WERI-Rb-1 (cell line): ENCODE data around the gene RTEL1.

Experiments
- DNase-seq: peaks from one replicate; pipeline ENCODE4 v3.0.0-alpha.2; 2020
- H3K27ac ChIP-seq: fragments of 250-450 bp; sonication (Bioruptor Pico); 2 replicates; pipeline ENCODE4 v1.5.1; 2020; ENCODE audit warnings: mild to moderate bottlenecking, moderate library complexity
- H3K27me3 ChIP-seq: fragments of 250-450 bp; sonication (Bioruptor Pico); 2 replicates; pipeline ENCODE4 v1.5.1; 2021; ENCODE audit warnings: mild to moderate bottlenecking, low read depth, moderate library complexity; ENCODE audit not compliant: insufficient read depth, severe bottlenecking
- H3K36me3 ChIP-seq: fragments of 250-450 bp; sonication (Bioruptor Pico); 2 replicates; pipeline ENCODE4 v1.5.1; 2020; ENCODE audit warnings: mild to moderate bottlenecking, moderate library complexity
- H3K4me3 ChIP-seq: 2 replicates; pipeline ENCODE4 v1.5.1; 2011; ENCODE audit warnings: low read depth, mild to moderate bottlenecking, control low read depth, low read length
- H3K9me3 ChIP-seq: fragments of 250-450 bp; sonication (Bioruptor Pico); 2 replicates; pipeline ENCODE4 v1.5.1; 2021; ENCODE audit warnings: mild to moderate bottlenecking, moderate library complexity; ENCODE audit not compliant: severe bottlenecking
- TF ChIP-seq, protein P1 (sequence below): IDR thresholded peaks from 2 replicates; pipeline ENCODE4 v1.5.1; 2011; ENCODE audit warnings: low read depth, mild to moderate bottlenecking, control low read depth, inconsistent platforms, low read length

RTEL1 gene, protein sequence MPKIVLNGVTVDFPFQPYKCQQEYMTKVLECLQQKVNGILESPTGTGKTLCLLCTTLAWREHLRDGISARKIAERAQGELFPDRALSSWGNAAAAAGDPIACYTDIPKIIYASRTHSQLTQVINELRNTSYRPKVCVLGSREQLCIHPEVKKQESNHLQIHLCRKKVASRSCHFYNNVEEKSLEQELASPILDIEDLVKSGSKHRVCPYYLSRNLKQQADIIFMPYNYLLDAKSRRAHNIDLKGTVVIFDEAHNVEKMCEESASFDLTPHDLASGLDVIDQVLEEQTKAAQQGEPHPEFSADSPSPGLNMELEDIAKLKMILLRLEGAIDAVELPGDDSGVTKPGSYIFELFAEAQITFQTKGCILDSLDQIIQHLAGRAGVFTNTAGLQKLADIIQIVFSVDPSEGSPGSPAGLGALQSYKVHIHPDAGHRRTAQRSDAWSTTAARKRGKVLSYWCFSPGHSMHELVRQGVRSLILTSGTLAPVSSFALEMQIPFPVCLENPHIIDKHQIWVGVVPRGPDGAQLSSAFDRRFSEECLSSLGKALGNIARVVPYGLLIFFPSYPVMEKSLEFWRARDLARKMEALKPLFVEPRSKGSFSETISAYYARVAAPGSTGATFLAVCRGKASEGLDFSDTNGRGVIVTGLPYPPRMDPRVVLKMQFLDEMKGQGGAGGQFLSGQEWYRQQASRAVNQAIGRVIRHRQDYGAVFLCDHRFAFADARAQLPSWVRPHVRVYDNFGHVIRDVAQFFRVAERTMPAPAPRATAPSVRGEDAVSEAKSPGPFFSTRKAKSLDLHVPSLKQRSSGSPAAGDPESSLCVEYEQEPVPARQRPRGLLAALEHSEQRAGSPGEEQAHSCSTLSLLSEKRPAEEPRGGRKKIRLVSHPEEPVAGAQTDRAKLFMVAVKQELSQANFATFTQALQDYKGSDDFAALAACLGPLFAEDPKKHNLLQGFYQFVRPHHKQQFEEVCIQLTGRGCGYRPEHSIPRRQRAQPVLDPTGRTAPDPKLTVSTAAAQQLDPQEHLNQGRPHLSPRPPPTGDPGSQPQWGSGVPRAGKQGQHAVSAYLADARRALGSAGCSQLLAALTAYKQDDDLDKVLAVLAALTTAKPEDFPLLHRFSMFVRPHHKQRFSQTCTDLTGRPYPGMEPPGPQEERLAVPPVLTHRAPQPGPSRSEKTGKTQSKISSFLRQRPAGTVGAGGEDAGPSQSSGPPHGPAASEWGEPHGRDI (N-terminal part only)

DNA sequence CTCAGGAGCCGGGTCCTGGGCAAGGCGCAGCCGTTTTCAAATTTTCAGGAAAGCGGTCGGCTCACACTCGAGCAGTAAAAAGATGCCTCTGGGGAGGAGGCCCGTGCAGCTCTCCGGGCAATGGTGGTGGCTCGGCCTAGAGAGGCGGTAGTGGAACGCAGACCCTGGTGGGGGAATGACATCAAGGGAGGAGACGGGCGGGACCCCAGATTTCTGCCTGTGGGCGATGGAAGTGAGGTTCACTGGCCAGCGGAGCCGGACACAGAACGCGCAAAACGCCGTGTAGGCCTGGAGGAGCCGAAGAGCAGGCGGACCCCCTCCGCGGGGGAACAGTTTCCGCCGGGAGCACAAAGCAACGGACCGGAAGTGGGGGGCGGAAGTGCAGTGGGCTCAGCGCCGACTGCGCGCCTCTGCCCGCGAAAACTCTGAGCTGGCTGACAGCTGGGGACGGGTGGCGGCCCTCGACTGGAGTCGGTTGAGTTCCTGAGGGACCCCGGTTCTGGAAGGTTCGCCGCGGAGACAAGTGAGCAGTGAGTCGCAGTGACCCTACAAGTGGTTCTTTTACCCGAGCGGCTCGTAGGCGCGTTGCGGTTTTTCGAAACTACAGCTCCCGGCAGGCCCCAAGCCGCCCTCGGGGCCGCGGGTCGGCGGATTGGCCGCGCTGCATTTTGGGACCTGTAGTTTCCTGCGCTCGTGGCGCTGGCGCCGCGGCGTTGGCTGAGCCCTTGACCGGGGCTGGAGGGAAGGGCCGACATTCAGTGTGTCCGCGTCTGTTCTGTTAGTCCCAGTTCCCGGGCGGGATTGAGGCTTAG lies at the start of gene RTEL1:
Gene RTEL1, plus strand, starts transcription at position 376 of the 812 bp plus-strand sequence. CDS start 1,091 bp downstream, outside the sequence.
- TF ChIP-seq, protein P1, sequence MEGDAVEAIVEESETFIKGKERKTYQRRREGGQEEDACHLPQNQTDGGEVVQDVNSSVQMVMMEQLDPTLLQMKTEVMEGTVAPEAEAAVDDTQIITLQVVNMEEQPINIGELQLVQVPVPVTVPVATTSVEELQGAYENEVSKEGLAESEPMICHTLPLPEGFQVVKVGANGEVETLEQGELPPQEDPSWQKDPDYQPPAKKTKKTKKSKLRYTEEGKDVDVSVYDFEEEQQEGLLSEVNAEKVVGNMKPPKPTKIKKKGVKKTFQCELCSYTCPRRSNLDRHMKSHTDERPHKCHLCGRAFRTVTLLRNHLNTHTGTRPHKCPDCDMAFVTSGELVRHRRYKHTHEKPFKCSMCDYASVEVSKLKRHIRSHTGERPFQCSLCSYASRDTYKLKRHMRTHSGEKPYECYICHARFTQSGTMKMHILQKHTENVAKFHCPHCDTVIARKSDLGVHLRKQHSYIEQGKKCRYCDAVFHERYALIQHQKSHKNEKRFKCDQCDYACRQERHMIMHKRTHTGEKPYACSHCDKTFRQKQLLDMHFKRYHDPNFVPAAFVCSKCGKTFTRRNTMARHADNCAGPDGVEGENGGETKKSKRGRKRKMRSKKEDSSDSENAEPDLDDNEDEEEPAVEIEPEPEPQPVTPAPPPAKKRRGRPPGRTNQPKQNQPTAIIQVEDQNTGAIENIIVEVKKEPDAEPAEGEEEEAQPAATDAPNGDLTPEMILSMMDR: no peak
- H3K4me3 ChIP-seq: peak within 1 kb of the TSS; percentile 81
- peak; percentile 89 for DNase-seq
- no peaks in the 10 kb centered on the region for H3K9me3 ChIP-seq
- peak within 1 kb of the TSS; percentile 94 for H3K27ac ChIP-seq
- peaks cover 38% of the 10 kb centered on the region for H3K36me3 ChIP-seq
- H3K27me3 ChIP-seq: no peaks in the 10 kb centered on the region

DNA sequence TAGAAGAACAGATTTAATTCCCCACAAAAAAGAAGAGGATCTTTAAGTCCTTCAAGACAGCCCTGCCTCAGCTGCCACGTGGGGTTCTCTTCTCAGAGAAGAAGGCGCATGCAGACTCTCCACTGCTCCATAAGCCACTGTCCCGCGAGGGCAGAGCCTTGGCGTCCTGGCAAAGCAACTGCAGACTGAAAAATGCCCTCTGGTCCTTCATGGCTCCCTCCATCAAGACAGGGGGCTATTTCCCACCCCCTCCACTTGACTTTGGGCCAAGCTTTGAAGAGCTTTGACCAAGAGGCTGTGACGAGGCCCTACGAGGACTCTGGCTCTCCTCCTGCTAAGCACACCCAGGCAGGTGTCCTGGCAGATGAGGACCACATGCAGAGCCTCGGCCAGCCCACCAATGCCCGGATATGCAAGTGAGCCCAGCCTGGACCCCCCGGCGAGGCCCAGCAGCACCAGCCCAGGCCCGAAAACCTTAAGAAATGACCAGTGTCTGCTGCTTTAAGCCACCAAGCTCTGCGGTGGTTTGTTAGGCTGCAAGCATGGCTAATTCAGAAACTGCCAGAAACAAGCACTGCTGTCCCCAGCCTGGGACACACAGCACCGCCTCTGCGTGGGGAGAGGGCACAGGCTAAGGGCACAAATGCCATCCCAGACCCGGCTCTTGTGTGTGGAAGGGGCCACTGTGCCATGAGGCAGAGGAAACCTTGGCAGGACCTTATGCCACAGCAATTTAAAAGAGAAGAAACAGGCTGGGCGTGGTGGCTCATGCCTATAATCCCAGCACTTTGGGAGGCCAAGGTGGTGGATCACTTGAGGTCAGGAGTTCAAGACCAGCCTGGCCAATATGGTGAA lies 47.3 kb upstream of the RTEL1 start:
- TF ChIP-seq, protein P1: no peak
- H3K27me3 ChIP-seq: no peaks in the 10 kb centered on the region
- H3K36me3 ChIP-seq: peaks cover 13% of the 10 kb centered on the region
- no peak overlapping the region for H3K4me3 ChIP-seq
- no peak overlapping the region for H3K27ac ChIP-seq
- DNase-seq: no peak
- H3K9me3 ChIP-seq: no peaks in the 10 kb centered on the region

DNA sequence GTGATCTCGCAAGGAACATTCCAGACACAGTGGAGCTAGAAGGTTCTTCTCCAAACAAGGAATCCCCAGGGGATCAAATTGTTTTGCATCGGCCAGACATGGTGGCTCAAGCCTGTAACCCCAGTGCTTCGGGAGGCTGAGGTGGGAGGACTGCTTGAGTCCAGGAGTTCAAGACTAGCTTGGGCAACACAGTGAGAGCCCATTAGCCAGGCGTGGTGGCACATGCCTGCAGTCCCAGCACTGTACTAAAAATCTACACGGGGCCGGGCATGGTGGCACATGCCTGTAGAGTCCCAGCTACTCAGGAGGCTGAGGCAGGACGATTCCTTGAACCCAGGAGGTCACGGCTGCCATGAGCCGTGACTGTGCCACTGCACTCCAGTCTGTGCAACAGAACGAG lies 46.5 kb upstream of the RTEL1 start:
- H3K9me3 ChIP-seq: no peaks in the 10 kb centered on the region
- peaks cover 21% of the 10 kb centered on the region for H3K36me3 ChIP-seq
- DNase-seq: no peak
- no peaks in the 10 kb centered on the region for H3K27me3 ChIP-seq
- no peak overlapping the region for H3K4me3 ChIP-seq
- H3K27ac ChIP-seq: no peak overlapping the region
- TF ChIP-seq, protein P1: no peak

DNA sequence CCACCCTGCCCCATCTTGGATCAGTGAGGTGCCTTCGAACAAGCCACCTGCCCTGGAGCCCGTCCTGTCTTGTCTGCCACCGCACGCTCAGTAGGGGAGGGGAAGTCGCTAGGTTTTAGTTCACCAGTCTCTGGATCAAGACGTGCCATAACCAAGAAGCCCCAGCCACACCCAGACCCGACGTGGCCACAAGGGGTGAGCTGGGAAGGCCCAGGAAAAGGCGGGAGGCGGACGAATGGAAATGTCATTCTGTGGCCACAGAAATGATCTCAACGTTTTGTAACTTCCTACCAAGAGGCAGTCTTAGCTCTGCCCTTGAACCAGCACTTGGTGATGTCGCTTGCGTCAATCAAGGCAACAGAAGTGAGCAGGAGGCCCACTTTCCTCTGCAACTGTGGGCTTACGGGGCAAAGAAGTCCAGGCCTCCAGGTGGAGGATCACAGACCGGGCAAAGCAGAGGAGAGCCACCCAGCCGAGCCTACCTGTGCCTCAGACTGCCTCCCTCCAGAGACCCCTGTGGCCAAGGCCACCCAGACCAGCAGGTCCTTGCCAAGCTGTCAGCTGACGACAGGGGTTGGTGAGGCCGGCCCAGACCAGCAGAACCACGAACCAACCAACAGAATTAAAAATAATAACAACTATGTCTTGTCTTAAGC lies 45.7 kb upstream of the RTEL1 start:
- H3K36me3 ChIP-seq: peaks cover 21% of the 10 kb centered on the region
- no peak overlapping the region for H3K27ac ChIP-seq
- TF ChIP-seq, protein P1: no peak
- no peaks in the 10 kb centered on the region for H3K9me3 ChIP-seq
- no peaks in the 10 kb centered on the region for H3K27me3 ChIP-seq
- DNase-seq: no peak
- no peak overlapping the region for H3K4me3 ChIP-seq
